GM12878 (cell line): ENCODE measurements around the gene OR10J1.

Source experiments
- BCL3 ChIP-seq: IDR thresholded peaks from 2 replicates; pipeline ENCODE4 v1.6.1; 2011; ENCODE audit warnings: borderline replicate concordance, low read depth, mild to moderate bottlenecking, moderate library complexity, low read length; ENCODE audit not compliant: insufficient read depth, poor library complexity, severe bottlenecking
- CTCF ChIP-seq, 3 experiments: IDR thresholded peaks in 2 of 3; conservative IDR thresholded peaks in 1 of 3; 2 replicates each; pipeline ENCODE4 v1.5.1; 2011; ENCODE audit warnings: low read depth in 3 of 3, low read length in 3 of 3, mild to moderate bottlenecking in 3 of 3, control low read depth in 2 of 3, moderate library complexity in 2 of 3, inconsistent platforms in 1 of 3, mixed read lengths in 1 of 3; ENCODE audit not compliant: control insufficient read depth in 2 of 3, insufficient read depth in 1 of 3; ENCODE audit errors: extremely low read depth in 1 of 3
- CUX1 ChIP-seq: IDR thresholded peaks from 2 replicates; pipeline ENCODE4 v1.6.1; 2012; ENCODE audit warnings: improper control_type of control experiment, low read depth, low read length; ENCODE audit not compliant: insufficient replicate concordance
- EZH2 ChIP-seq: IDR thresholded peaks from 2 replicates; pipeline ENCODE4 v1.6.1; 2012; ENCODE audit warnings: low read depth, mild to moderate bottlenecking, control low read depth, inconsistent platforms, low read length, borderline replicate concordance; ENCODE audit not compliant: control insufficient read depth
- HDAC6 ChIP-seq: fragments of 200-600 bp; sonication (generic); IDR thresholded peaks from one replicate; pipeline ENCODE4 v1.8.0; 2017; ENCODE audit warnings: antibody characterized with exemption; ENCODE audit not compliant: unreplicated experiment
- HDGF ChIP-seq: fragments of 450-650 bp; IDR thresholded peaks from 2 replicates; pipeline ENCODE4 v1.6.1; 2016; ENCODE audit warnings: antibody characterized with exemption
- JUNB ChIP-seq: IDR thresholded peaks from 2 replicates; pipeline ENCODE4 v1.6.1; 2016; ENCODE audit warnings: antibody characterized with exemption, mild to moderate bottlenecking
- KDM1A ChIP-seq: fragments of 200-600 bp; sonication (generic); IDR thresholded peaks from 2 replicates; pipeline ENCODE4 v1.6.1; 2016; ENCODE audit warnings: borderline replicate concordance
- NRF1 ChIP-seq: conservative IDR thresholded peaks from 2 replicates; pipeline ENCODE4 v1.6.1; 2011; ENCODE audit warnings: mild to moderate bottlenecking, low read depth, low read length, improper control_type of control experiment
- RAD21 ChIP-seq: IDR thresholded peaks from 2 replicates; pipeline ENCODE4 v1.6.1; 2011; ENCODE audit warnings: mild to moderate bottlenecking, low read depth, low read length, moderate library complexity; ENCODE audit not compliant: insufficient read depth
- SMC3 ChIP-seq: IDR thresholded peaks from 2 replicates; pipeline ENCODE4 v1.6.1; 2011; ENCODE audit warnings: low read length, improper control_type of control experiment, borderline replicate concordance
- SPI1 ChIP-seq: IDR thresholded peaks from 2 replicates; pipeline ENCODE4 v1.6.1; 2011; ENCODE audit warnings: low read depth, mild to moderate bottlenecking, low read length, moderate library complexity, borderline replicate concordance; ENCODE audit not compliant: insufficient read depth
- TAF1 ChIP-seq: IDR thresholded peaks from 2 replicates; pipeline ENCODE4 v1.6.1; 2011; ENCODE audit warnings: mild to moderate bottlenecking, low read depth, low read length, borderline replicate concordance
- ZBTB11 ChIP-seq: fragments of 450-650 bp; formaldehyde crosslinking; IDR thresholded peaks from 2 replicates; pipeline ENCODE4 v1.5.0; 2022; ENCODE audit warnings: mild to moderate bottlenecking, missing genetic modification characterization

GRCh38 chr1:159442428-159442827 is 2.9 kb downstream of the OR10J1 start:
- no peak for TF ChIP-seq KDM1A
- no peak for TF ChIP-seq HDGF
- TF ChIP-seq BCL3: no peak
- no peak for TF ChIP-seq ZBTB11 (CRISPR knock-in tag)
- no peak for TF ChIP-seq CTCF (IDR thresholded peaks at IDR 0.05 in 2 of 3, conservative IDR thresholded peaks at IDR 0.05 in 1 of 3; ENCODE audit: control insufficient read depth in 2 of 3, extremely low read depth in 1 of 3, insufficient read depth in 1 of 3, low read depth in 3 of 3, low read length in 3 of 3)
- TF ChIP-seq EZH2: no peak
- TF ChIP-seq HDAC6: no peak
- no peak for TF ChIP-seq SPI1
- no peak for TF ChIP-seq NRF1
- no peak for TF ChIP-seq CUX1
- TF ChIP-seq JUNB: no peak
- TF ChIP-seq TAF1: no peak
- TF ChIP-seq SMC3: no peak
- no peak for TF ChIP-seq RAD21
